Breast epithelium (tissue), 3 donors: ENCODE measurements around the gene PCDH1.

Source experiments
- POLR2A ChIP-seq: fragments of 450-650 bp; IDR thresholded peaks from one replicate; pipeline ENCODE4 v1.6.1; 2016; ENCODE audit warnings: antibody characterized with exemption, mild to moderate bottlenecking, moderate library complexity
- TF ChIP-seq, protein P1 (sequence below), 3 donors: fragments of 450-650 bp; IDR thresholded peaks; one replicate each; pipeline ENCODE4 v1.5.1; 2016 to 2017; ENCODE audit warnings: antibody characterized with exemption in 3 of 3, mild to moderate bottlenecking in 3 of 3, moderate library complexity in 3 of 3

GRCh38 chr5:141822144-141822543 lies 56.1 kb downstream of the PCDH1 start:
- TF ChIP-seq, protein P1, sequence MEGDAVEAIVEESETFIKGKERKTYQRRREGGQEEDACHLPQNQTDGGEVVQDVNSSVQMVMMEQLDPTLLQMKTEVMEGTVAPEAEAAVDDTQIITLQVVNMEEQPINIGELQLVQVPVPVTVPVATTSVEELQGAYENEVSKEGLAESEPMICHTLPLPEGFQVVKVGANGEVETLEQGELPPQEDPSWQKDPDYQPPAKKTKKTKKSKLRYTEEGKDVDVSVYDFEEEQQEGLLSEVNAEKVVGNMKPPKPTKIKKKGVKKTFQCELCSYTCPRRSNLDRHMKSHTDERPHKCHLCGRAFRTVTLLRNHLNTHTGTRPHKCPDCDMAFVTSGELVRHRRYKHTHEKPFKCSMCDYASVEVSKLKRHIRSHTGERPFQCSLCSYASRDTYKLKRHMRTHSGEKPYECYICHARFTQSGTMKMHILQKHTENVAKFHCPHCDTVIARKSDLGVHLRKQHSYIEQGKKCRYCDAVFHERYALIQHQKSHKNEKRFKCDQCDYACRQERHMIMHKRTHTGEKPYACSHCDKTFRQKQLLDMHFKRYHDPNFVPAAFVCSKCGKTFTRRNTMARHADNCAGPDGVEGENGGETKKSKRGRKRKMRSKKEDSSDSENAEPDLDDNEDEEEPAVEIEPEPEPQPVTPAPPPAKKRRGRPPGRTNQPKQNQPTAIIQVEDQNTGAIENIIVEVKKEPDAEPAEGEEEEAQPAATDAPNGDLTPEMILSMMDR (IDR thresholded peaks at IDR 0.05), result no peak
- no peak for TF ChIP-seq POLR2A
